HL-60 (cell line): Measurements from ENCODE around the gene TLCD1.

Experiments used
- DNase-seq, 2 experiments: peaks; one replicate each; pipeline ENCODE4 v3.0.0-alpha.2; 2010 to 2020; ENCODE audit warnings: low read depth in 1 of 2, low spot score in 1 of 2
- H3K27ac ChIP-seq: fragments of 250-450 bp; sonication (Bioruptor Pico); replicated peaks from 2 replicates; pipeline ENCODE4 v1.5.1; 2020; ENCODE audit warnings: mild to moderate bottlenecking, moderate library complexity
- H3K27me3 ChIP-seq: fragments of 250-450 bp; sonication (Bioruptor Pico); 2 replicates; pipeline ENCODE4 v1.5.1; 2021; ENCODE audit warnings: mild to moderate bottlenecking, moderate library complexity; ENCODE audit not compliant: insufficient read depth, poor library complexity, severe bottlenecking
- H3K4me3 ChIP-seq: replicated peaks from 2 replicates; pipeline ENCODE4 v1.5.1; 2011; ENCODE audit warnings: mild to moderate bottlenecking, control low read depth, low read length; ENCODE audit not compliant: insufficient read depth
- GABPA ChIP-seq: IDR thresholded peaks from 2 replicates; pipeline ENCODE4 v1.6.1; 2012; ENCODE audit warnings: low read depth
- POLR2AphosphoS5 ChIP-seq: IDR thresholded peaks from 2 replicates; pipeline ENCODE4 v1.6.1; 2012; ENCODE audit warnings: low read depth
- SPI1 ChIP-seq: IDR thresholded peaks from 2 replicates; pipeline ENCODE4 v1.6.1; 2012; ENCODE audit warnings: low read depth, mild to moderate bottlenecking, borderline replicate concordance
- TF ChIP-seq, protein P1 (sequence below): IDR thresholded peaks from 2 replicates; pipeline ENCODE4 v1.6.1; 2012; ENCODE audit warnings: low read depth; ENCODE audit not compliant: insufficient replicate concordance
- TF ChIP-seq, protein P2 (sequence below): IDR thresholded peaks from one replicate; pipeline ENCODE4 v1.5.1; 2011; ENCODE audit warnings: low read length, control low read depth, inconsistent platforms; ENCODE audit not compliant: insufficient read depth

The TLCD1 gene

DNA sequence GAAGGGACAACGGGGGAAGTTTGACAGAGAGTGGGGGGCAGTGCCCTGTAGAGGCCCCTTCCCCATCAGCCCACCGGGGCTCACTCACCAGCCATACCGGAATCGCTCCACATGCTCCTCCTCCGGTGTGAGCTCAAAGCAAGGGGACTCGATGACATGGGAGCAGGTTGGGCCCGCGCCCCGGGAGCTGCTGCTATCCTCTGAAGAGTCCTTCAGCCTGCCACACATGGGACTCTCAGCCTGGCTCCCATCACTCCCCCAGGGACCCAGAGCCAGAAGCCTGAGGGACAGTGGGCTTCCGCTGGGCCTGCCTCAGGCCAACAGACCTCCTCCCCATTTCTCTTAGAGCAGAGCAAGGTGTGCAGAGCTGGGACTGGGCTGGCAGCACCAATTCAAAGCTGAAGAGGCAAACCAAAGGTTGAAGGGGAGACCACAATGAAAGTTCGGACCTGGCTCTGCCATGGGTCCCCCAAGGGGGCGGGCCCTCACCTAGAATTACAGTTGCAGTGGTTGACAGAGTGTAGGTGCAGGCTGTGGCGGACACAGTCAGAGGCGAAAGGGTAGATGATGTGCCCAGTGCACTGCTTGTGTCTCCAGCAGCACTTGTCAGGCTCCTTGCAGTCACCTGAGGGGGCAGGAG lies 21.7 kb downstream of the TLCD1 start:
- TF ChIP-seq GABPA, result no peak
- TF ChIP-seq POLR2AphosphoS5, result no peak
- no peak for TF ChIP-seq SPI1
- TF ChIP-seq, protein P1, sequence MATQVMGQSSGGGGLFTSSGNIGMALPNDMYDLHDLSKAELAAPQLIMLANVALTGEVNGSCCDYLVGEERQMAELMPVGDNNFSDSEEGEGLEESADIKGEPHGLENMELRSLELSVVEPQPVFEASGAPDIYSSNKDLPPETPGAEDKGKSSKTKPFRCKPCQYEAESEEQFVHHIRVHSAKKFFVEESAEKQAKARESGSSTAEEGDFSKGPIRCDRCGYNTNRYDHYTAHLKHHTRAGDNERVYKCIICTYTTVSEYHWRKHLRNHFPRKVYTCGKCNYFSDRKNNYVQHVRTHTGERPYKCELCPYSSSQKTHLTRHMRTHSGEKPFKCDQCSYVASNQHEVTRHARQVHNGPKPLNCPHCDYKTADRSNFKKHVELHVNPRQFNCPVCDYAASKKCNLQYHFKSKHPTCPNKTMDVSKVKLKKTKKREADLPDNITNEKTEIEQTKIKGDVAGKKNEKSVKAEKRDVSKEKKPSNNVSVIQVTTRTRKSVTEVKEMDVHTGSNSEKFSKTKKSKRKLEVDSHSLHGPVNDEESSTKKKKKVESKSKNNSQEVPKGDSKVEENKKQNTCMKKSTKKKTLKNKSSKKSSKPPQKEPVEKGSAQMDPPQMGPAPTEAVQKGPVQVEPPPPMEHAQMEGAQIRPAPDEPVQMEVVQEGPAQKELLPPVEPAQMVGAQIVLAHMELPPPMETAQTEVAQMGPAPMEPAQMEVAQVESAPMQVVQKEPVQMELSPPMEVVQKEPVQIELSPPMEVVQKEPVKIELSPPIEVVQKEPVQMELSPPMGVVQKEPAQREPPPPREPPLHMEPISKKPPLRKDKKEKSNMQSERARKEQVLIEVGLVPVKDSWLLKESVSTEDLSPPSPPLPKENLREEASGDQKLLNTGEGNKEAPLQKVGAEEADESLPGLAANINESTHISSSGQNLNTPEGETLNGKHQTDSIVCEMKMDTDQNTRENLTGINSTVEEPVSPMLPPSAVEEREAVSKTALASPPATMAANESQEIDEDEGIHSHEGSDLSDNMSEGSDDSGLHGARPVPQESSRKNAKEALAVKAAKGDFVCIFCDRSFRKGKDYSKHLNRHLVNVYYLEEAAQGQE, result no peak
- TF ChIP-seq, protein P2, sequence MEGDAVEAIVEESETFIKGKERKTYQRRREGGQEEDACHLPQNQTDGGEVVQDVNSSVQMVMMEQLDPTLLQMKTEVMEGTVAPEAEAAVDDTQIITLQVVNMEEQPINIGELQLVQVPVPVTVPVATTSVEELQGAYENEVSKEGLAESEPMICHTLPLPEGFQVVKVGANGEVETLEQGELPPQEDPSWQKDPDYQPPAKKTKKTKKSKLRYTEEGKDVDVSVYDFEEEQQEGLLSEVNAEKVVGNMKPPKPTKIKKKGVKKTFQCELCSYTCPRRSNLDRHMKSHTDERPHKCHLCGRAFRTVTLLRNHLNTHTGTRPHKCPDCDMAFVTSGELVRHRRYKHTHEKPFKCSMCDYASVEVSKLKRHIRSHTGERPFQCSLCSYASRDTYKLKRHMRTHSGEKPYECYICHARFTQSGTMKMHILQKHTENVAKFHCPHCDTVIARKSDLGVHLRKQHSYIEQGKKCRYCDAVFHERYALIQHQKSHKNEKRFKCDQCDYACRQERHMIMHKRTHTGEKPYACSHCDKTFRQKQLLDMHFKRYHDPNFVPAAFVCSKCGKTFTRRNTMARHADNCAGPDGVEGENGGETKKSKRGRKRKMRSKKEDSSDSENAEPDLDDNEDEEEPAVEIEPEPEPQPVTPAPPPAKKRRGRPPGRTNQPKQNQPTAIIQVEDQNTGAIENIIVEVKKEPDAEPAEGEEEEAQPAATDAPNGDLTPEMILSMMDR, result no peak
- no peak overlapping the region for H3K27ac ChIP-seq
- no peaks in the 10 kb centered on the region for H3K27me3 ChIP-seq
- no peak for DNase-seq
- no peak overlapping the region for H3K4me3 ChIP-seq

DNA sequence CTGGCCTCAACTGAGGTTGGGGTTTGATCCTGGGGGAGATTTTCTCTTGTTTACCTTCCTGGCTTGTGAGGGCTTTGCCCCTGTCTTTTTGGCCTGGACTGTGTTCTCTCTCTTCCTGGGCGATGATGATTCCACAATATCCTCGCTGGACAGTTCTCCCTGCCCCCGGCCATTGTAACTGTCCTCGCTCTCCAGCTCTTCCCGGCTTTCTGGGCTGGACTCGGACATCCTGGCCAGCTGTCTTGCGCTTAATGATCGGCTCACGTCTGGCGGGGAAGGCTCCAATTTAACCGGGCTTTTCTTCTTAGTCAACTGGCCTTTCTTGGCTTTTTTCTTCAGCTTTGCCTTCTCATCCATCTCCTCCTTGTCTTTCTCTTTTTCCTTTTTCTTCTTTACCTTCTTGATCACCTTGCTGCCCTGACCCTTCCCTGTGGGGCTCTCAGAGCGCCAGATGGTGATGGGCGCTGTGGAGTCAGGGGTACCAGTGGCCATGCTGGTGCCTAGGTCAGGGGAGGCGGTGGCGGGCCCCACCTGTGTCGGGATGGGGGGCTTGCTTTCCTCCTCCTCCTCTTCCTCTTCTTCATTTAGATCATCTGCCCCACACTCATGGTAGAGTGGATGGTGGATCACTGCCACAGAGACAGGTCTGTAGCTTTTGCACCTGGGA lies 22.3 kb downstream of the TLCD1 start:
- Histone ChIP-seq H3K4me3 (no peak overlapping the region), H3K27ac (no peak overlapping the region), H3K27me3 (no peaks in the 10 kb centered on the region)
- no peak for DNase-seq
- TF ChIP-seq POLR2AphosphoS5 (no peak), GABPA (no peak), SPI1 (no peak)
- TF ChIP-seq, protein P2, result no peak
- TF ChIP-seq, protein P1, result no peak

DNA sequence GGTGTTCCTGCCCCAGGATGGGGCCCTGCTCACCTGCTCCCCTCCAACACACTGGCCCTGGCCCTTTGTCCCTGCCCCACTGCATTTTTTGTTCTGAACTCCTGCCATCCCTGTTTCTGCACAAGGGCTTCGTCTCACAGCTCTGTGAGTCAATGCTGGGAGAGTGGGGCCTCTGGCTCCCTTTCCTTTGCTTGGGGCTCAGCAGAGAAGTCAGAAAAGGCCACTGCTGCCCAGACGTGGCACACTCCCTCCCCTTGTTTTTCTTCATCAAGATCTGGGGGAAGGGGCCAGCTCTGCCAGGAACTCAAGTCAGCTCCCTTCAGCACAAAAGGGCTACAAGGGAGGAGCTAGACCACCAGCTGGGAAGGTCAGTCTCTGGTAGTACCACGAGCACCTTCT lies 23.3 kb downstream of the TLCD1 start:
- no peak overlapping the region for H3K27ac ChIP-seq
- H3K4me3 ChIP-seq, result no peak overlapping the region
- no peak for TF ChIP-seq SPI1
- TF ChIP-seq, protein P2, result no peak
- TF ChIP-seq, protein P1, result no peak
- no peak for TF ChIP-seq POLR2AphosphoS5
- no peak for TF ChIP-seq GABPA
- no peaks in the 10 kb centered on the region for H3K27me3 ChIP-seq
- no peak for DNase-seq
